GM18517 (cell line): ENCODE data around the gene VAPB.

Experiments
- ATAC-seq: cut with Tn5 transposase; IDR thresholded peaks from one replicate; pipeline ENCODE4 v1.9.1; 2021; ENCODE audit warnings: mild to moderate bottlenecking, moderate library complexity; ENCODE audit not compliant: unreplicated experiment

The VAPB gene

DNA sequence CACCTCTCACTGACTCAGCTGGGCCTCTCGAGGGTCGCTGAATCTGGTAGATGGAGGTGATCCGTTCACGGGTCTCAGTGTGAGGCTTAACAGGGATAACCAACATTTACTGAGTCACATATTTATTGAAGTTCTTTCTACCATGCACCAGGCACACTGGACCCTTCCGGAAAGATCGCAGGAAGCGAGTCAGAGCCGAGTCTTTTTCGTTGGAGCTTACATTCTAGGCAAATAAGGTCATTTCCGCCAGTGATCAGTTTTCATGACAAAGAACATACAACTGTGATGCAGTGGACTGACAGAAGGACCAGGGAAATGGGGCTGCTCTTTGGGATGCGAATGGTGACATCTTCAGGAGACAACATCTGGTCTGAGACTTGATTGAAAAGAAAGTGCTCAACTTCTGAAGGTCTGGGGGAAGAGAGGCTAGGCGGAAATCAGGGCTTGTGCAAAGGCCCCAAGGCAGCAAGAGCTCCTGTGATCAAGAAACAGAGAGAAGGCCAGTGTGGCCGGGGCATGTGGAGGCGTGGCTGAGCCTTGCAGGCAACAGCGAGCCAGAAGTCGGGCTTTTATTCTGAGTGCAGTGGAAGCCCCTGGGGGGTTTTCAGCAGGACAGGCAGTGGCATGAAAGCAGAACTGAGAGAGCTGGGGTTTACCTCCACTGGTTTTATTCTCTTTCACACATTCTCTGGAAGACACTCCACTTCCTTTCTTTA is 69.5 kb downstream of the VAPB start:
- ATAC-seq, result peak; percentile 98

DNA sequence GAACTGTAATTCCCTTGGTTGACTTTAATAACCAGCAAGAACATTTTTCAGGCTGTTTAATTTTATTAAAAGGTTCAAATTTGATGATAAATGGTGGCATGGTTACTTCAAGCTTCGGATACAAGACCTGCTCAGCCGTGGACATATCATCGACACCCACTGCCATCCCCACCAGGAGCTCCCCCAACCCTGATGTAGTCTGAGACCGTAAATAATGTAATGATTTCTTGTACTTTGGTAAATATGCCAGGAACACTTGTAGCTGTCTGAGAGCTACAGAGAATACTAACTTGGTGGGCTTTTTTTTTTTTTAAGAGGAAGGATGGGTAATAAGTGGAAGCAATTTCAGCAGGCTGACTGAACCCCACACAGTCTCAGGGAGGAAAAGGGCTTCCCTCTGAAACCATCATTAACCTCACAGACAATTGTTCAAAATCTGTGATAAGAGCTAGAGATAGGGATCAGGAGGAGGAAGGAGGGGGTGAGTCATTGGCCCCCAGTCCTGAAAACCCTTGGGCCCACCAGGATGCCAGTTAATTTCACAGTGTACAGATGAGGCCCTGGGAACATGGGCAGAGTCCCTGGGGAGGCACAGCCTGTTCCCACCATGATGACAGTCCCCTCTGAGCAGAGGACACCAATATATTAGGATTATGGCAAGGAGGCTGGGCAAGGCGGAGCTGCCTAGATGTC is 70.2 kb downstream of the VAPB start:
- ATAC-seq, result peak; percentile 22

- no peak for ATAC-seq
These were observed 72.1 kb downstream of the VAPB start for GRCh38 chr20:58461104-58461503.

- no peak for ATAC-seq
These were observed 72.9 kb downstream of the VAPB start for GRCh38 chr20:58461899-58462298.

- no peak for ATAC-seq
These were observed 74.2 kb downstream of the VAPB start for GRCh38 chr20:58463256-58463655.

DNA sequence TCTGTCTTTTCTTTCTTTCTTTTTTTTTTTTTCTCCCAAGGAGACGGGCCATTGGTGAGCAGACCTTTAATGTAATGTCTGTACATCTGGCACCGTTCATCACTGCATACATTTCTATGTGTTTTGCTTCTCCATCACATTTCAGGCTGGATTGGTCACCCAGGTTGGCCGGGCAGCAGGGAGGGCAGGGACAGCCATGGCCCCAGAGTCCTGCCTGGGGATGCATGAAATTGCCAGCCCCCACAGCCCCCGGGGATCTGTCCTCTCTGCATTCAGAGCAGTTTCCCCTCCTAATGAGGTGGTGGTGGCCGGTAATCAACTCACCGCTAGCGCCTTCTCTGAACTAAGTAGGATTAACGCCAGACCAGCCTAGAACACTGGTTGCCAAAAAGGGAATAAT is 75.8 kb downstream of the VAPB start:
- ATAC-seq, result no peak

- ATAC-seq, result no peak
These were observed 77.2 kb downstream of the VAPB start for GRCh38 chr20:58466095-58466708.

DNA sequence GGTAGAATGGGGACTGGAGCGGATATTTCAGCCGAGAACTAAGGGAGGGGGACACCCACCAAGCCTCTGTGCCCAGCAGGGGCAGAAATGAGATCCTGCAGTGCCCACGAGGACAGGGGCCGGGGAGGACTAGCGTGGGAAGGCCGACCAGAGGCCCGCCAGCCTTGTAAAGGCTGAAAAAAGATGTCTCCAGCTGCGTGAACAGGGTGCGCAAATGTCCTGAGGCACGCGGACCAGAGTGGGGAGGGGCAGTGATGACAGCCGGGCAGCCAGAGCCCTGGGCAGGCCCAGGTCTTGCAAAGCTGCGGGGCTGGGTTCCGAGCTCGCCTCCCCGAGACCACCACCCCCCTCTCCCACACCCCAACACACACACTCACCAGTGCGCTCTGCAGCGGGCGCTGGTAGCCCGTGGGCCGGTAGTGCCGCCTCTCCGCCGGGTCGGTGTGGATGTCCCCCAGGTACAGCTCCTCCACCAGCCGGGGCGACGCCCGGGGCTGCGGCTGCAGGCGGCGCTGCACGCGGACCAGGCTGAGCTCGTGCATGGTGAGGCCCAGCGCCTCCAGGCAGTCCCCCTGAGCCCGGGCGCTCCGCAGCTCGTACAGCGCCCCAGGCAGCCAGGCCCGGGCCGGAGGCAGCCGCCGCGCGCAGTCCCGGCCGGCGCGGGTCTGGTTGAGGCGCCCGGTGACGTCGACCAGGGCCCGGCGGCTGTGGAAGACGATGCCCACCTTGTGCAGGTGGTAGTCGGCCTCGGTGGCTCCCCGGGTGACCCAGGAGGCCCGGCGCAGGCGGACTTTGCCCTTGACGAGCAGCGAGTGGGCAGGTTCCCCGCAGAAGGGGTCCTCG is 77.9 kb downstream of the VAPB start:
- ATAC-seq, result no peak

DNA sequence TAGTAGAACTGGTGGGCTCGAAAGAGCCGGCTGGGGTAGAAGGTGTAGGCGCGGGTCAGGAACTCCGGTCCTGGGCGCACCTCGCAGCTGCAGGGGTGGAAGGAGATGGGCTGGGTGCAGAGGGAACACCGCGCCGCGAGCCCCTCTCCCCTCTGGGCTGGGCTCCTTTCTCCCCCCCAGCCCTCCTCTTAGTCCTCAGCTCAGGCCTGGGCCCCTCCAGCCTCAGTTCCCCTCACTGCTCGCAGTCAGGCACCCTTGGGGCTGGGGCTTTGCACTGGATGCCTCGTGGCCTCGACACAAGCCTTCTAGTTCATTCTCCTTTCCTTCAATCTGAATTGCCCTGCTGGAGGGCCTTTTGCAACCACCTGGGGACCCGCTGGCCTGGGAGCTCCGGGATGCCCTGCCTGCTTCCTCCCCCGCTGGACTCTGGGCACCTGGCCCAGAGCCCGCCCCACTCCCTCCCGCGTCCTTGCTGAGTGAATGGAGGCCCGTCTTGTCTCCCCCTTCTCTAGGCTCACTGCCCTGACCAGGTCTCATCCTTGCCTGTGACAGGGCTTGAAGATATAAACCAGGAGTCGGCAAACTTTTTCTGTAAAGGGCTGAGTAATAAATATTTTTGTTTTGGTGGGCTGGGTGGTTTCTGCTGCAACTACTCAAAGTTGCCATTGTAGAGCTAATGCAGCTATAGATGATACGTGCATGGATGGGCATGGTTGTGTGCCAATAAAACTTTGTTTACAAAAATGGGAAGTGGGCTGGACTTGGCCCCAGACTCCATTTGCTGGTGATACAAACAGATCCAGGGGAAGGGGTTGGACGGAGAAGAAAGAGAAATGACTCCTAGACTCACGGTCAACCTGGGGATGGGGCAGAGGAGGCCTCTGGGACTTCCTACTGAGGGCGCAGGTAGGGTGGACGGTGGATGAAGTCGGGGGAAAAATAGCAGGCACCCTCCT is 78.8 kb downstream of the VAPB start:
- ATAC-seq, result no peak

- ATAC-seq, result no peak
These were observed 80.6 kb downstream of the VAPB start for GRCh38 chr20:58469616-58470015.

GRCh38 chr20:58470336-58471192 is 81.5 kb downstream of the VAPB start:
- no peak for ATAC-seq

DNA sequence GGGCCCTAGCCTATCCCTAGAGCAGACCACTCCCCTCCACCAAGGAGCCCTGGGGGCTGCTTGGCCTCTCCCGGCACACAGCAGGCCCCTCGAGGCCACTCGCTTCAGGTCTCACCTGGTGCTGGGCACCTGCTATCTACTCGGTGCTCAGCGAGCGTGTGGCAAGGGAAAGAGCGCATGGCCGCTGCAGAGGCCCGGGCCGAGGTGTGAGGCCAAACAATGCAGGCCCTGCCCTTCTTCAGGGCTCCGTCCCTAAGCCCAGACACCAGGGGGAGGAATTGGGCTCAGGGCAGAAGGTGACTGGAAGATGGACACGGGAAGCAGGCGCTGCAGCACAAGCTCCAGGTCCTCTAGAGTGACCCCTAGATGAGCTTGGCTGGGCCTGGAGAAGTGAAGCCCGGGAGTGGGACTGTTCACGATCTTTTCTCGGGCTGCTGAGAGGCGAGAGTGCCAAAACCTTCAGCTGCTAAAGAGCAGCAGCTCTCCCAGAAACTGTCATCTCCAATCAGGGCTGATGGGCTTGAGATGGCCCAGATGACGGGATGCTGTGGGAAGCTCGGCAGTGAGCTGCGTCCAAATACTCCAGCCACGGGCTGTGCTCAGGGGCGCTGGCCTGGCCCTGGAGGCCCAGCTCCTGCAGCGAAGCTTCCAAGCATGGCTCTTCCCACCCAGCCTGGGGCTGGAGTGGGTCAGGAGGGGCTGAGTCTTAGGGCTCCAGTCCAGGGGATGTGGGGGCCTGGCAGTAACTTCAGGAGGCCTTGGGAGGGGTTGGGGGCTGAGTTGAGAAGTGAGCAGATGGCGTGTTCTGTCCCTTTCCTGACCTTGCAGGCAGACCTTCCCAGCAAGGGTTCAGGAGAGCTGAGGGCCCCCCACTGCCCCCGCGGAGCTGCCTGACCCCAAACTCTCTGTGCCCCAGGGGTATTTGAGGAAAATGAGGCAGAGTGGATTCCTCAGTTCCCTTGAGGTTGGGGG is 82.5 kb downstream of the VAPB start:
- ATAC-seq, result no peak

GRCh38 chr20:58472273-58473018 is 83.4 kb downstream of the VAPB start:
- no peak for ATAC-seq

DNA sequence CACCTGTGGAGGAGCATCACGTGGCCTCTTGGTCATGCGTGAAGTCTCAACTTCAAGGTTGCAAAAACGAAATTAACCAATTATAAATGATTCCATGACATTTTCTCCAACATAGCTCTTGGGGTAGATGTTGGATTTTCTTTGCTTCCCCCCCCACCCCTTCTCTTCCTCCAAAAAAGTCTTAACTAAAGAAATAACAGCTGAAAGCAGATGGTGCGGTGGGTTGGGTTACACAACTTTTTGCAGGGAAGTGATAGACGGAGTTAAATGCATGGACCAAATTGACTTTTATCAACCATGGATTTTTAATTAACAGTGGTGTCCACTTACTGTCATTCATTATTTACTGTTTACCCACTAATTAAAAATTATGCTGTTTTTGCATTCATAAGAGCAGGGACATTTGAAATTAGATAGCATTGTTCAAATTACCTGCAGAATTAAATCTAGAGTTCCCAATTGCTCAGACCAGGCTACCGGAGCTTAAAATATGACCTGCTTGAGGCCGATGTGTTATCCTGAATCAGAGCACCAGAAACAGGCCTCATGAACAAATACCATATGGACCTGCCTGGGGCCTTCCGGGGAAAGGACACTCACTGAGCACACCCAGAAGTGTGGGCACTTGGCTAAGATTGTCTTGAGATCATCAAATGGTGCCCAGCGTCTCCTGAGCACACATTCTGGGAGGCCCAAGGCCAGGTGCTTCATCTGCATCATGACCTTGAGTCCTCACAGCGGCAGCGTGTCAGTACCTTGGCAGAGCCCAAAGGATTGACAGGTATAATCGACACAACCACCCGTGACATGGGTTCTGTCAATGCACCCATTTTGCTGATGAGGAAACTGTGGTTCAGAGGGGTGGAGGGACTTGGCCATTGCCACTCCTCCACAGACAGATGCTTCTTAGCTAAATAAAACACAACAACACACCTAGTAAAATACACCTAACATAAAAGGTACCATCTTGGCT is 84.7 kb downstream of the VAPB start:
- ATAC-seq, result no peak

GRCh38 chr20:58475466-58475865 is 86.4 kb downstream of the VAPB start:
- ATAC-seq, result no peak

- ATAC-seq, result no peak
These were observed 89.2 kb downstream of the VAPB start for GRCh38 chr20:58478141-58478805.
